GM12878 (cell line): Measurements from ENCODE around the gene IQGAP1. TPM values are rescaled to one million over a fixed set of nuclear protein-coding genes. Genes with fewer than 3 reads are reported as not detected.

ENCODE experiments used
- ATAC-seq: fragments of 200-7000 bp; cut with Tn5 transposase; 3 replicates; pipeline ENCODE4 v1.9.1; 2020; ENCODE audit warnings: mild to moderate bottlenecking, moderate library complexity
- BruUV-seq: library from RNA; stranded (reverse); fragments of 400-500 nt; replicated peaks from 2 replicates; lab custom pipeline; 2021; lab: Mats Ljungman, UMichigan
- CTCF ChIA-PET: fragments of 300-600 bp; sonication (Branson Sonifier 250); formaldehyde crosslinking; extraction: SDS; loops from one replicate; lab custom pipeline; 2021; ENCODE audit warnings: inconsistent platforms; lab: Yijun Ruan, JAX
- POLR2A ChIA-PET: fragments of 350-600 bp; formaldehyde crosslinking; extraction: SDS; loops from one replicate; lab custom pipeline; 2021; ENCODE audit warnings: inconsistent platforms; lab: Charles Lee
- RAD21 ChIA-PET: fragments of 300-600 bp; sonication (Branson Sonifier 250); formaldehyde crosslinking; loops from one replicate; lab custom pipeline; 2023; ENCODE audit warnings: antibody characterized with exemption; ENCODE audit not compliant: unreplicated experiment; lab: Charles Lee
- SMC1A ChIA-PET: fragments of 300-600 bp; sonication (Branson Sonifier 250); formaldehyde crosslinking; loops from one replicate; lab custom pipeline; 2023; ENCODE audit not compliant: unreplicated experiment, uncharacterized antibody; lab: Charles Lee
- DNase-seq: peaks from one replicate; pipeline ENCODE4 v3.0.0-alpha.2; 2011; ENCODE audit warnings: low read depth, low spot score
- FAIRE-seq: peaks from 3 replicates; lab custom pipeline; 2011; peaks lifted over from hg19 to GRCh38; lab: Jason Lieb, UNC
- H2AFZ ChIP-seq: 2 replicates; pipeline ENCODE4 v1.6.0; 2011; ENCODE audit warnings: low read depth, low read length, control low read depth; ENCODE audit not compliant: control insufficient read depth
- H3K27ac ChIP-seq: 2 replicates; pipeline ENCODE4 v1.5.1; 2011; ENCODE audit warnings: control low read depth; ENCODE audit not compliant: control insufficient read depth, insufficient read depth
- H3K27me3 ChIP-seq, 2 experiments: replicated peaks in 1 of 2; 2 replicates each; pipeline versions ENCODE4 v1.6.0 to v1.6.1; 2011; ENCODE audit warnings: low read length in 1 of 2; ENCODE audit not compliant: control insufficient read depth in 2 of 2, insufficient read depth in 2 of 2
- H3K36me3 ChIP-seq, 2 experiments: 2 replicates each; pipeline ENCODE4 v1.5.1; 2011; ENCODE audit warnings: low read length in 1 of 2; ENCODE audit not compliant: control insufficient read depth in 2 of 2, insufficient read depth in 2 of 2
- H3K4me1 ChIP-seq: 2 replicates; pipeline ENCODE4 v1.6.1; 2011; ENCODE audit warnings: mild to moderate bottlenecking, low read length, moderate library complexity, mixed read lengths; ENCODE audit not compliant: control insufficient read depth, insufficient read depth
- H3K4me2 ChIP-seq: 2 replicates; pipeline ENCODE4 v1.6.0; 2011; ENCODE audit warnings: control low read depth; ENCODE audit not compliant: control insufficient read depth, insufficient read depth
- H3K4me3 ChIP-seq: fragments of 200-600 bp; sonication (generic); 2 replicates; pipeline ENCODE4 v1.5.1; 2016
- H3K79me2 ChIP-seq: 2 replicates; pipeline ENCODE4 v1.6.0; 2011; ENCODE audit warnings: low read length; ENCODE audit not compliant: control insufficient read depth, insufficient read depth
- H3K9ac ChIP-seq: 2 replicates; pipeline ENCODE4 v1.8.0; 2011; ENCODE audit warnings: low read length, control low read depth, mixed read lengths; ENCODE audit not compliant: control insufficient read depth, insufficient read depth
- H3K9me3 ChIP-seq: replicated peaks from 3 replicates; pipeline ENCODE4 v1.5.1; 2011; ENCODE audit warnings: mild to moderate bottlenecking, low read length; ENCODE audit not compliant: control insufficient read depth, insufficient read depth
- H4K20me1 ChIP-seq: 2 replicates; pipeline ENCODE4 v1.6.0; 2011; ENCODE audit not compliant: control insufficient read depth, insufficient read depth
- BCL11A ChIP-seq: IDR thresholded peaks from 2 replicates; pipeline ENCODE4 v1.6.1; 2011; ENCODE audit warnings: low read depth, low read length
- CHD2 ChIP-seq: IDR thresholded peaks from 2 replicates; pipeline ENCODE4 v1.6.1; 2011; ENCODE audit warnings: low read depth, low read length, improper control_type of control experiment, borderline replicate concordance
- CUX1 ChIP-seq: IDR thresholded peaks from 2 replicates; pipeline ENCODE4 v1.6.1; 2012; ENCODE audit warnings: improper control_type of control experiment, low read depth, low read length; ENCODE audit not compliant: insufficient replicate concordance
- E2F4 ChIP-seq: IDR thresholded peaks from 2 replicates; pipeline ENCODE4 v1.6.1; 2012; ENCODE audit warnings: low read depth, low read length, improper control_type of control experiment
- EED ChIP-seq: sonication (generic); IDR thresholded peaks from 2 replicates; pipeline ENCODE4 v1.6.1; 2016; ENCODE audit warnings: antibody characterized with exemption, low read depth
- IKZF1 ChIP-seq: fragments of 450-650 bp; conservative IDR thresholded peaks from 2 replicates; pipeline ENCODE4 v1.6.1; 2017; ENCODE audit warnings: antibody characterized with exemption, mild to moderate bottlenecking
- NBN ChIP-seq: fragments of 450-650 bp; IDR thresholded peaks from 2 replicates; pipeline ENCODE4 v1.6.1; 2016
- NFIC ChIP-seq: IDR thresholded peaks from 2 replicates; pipeline ENCODE4 v1.6.1; 2012; ENCODE audit warnings: low read depth, mild to moderate bottlenecking, inconsistent platforms, low read length, moderate library complexity
- SIN3A ChIP-seq: IDR thresholded peaks from 2 replicates; pipeline ENCODE4 v1.6.1; 2012; ENCODE audit warnings: low read depth, low read length, improper control_type of control experiment
- SREBF1 ChIP-seq: IDR thresholded peaks from 2 replicates; pipeline ENCODE4 v1.6.1; 2012; ENCODE audit warnings: mild to moderate bottlenecking, low read length
- SUPT20H ChIP-seq: IDR thresholded peaks from 2 replicates; pipeline ENCODE4 v1.6.1; 2011; ENCODE audit warnings: low read depth, mild to moderate bottlenecking, low read length, moderate library complexity, borderline replicate concordance; ENCODE audit not compliant: control insufficient read depth
- TAF1 ChIP-seq: IDR thresholded peaks from 2 replicates; pipeline ENCODE4 v1.6.1; 2011; ENCODE audit warnings: mild to moderate bottlenecking, low read depth, low read length, borderline replicate concordance
- TCF3 ChIP-seq: IDR thresholded peaks from 2 replicates; pipeline ENCODE4 v1.6.1; 2012; ENCODE audit warnings: low read depth, mild to moderate bottlenecking, low read length, borderline replicate concordance; ENCODE audit not compliant: insufficient read depth
- USF2 ChIP-seq: IDR thresholded peaks from 2 replicates; pipeline ENCODE4 v1.6.1; 2011; ENCODE audit warnings: low read depth, low read length, improper control_type of control experiment, borderline replicate concordance
- WRNIP1 ChIP-seq: IDR thresholded peaks from 2 replicates; pipeline ENCODE4 v1.6.1; 2011; ENCODE audit warnings: low read depth, low read length, improper control_type of control experiment, borderline replicate concordance
- ZNF207 ChIP-seq: fragments of 450-650 bp; IDR thresholded peaks from 2 replicates; pipeline ENCODE4 v1.6.1; 2014; ENCODE audit warnings: antibody characterized with exemption, mild to moderate bottlenecking, borderline replicate concordance
- WGBS: methylation state at CpG from one replicate; pipeline ENCODE4 v1.1.6; 2016; ENCODE audit warnings: low lambda C conversion rate; ENCODE audit not compliant: insufficient replicate concordance, insufficient coverage; ENCODE audit errors: missing lambda C conversion rate; 5-methylcytosine and 5-hydroxymethylcytosine counted together
- in situ Hi-C: fragments of 300-500 bp; cut with MboI; formaldehyde crosslinking; loops from 9 replicates; pipeline ENCODE4 v1.14.3; 2018; ENCODE audit warnings: mixed read lengths
- intact Hi-C: fragments of 100-400 bp; cut with micrococcal nuclease; formaldehyde crosslinking; loops from one replicate; pipeline ENCODE4 v1.14.2; 2022; ENCODE audit not compliant: unreplicated experiment
- polyA plus RNA-seq, 11 experiments: library from polyadenylated mRNA; depleted of rRNA in 4 of 11; unstranded in 6 of 11; stranded (reverse) in 5 of 11; fragments of >200 nt; fragmentation: Nextera tagmentation in 4 of 11; fragmentation: Illumina TruSeq in 1 of 11; extraction: Ambion mirVana in 4 of 11; extraction: Trizol in 1 of 11; gene quantifications; 1 replicate in 1 of 11; 2 replicates in 10 of 11; pipeline versions ENCODE4 v1.2.1 to v1.2.3, GENCODE V29; 2011 to 2016; ENCODE audit warnings: inconsistent platforms in 2 of 11, missing spikeins in 2 of 11, low read depth in 1 of 11
- total RNA-seq, 4 experiments: library from RNA; depleted of rRNA in 3 of 4; stranded (reverse); fragments of >200 nt in 3 of 4; fragmentation: Illumina TruSeq in 1 of 4; extraction: Trizol in 1 of 4; gene quantifications; 2 replicates each; pipeline versions ENCODE4 v1.2.1 to v1.2.3, GENCODE V29; 2013 to 2021

The IQGAP1 gene
- total and polyA plus RNA-seq, 10 of the 15 experiments (the other 5 are each of a cell fraction or from before 2014, with no cell fraction given) = 65.2 to 250 (median 112) TPM

- CTCF ChIA-PET = interaction anchor here (0.5 to 1.5 kb wide), 5 partner anchors 38 to 124 kb away, joined by 3 to 4 read pairs (median 3); no protein-coding TSS in a partner anchor
- in situ Hi-C loops = no loop called here
Observed at GRCh38 chr15:90358124-90359033, 29.7 kb upstream of the IQGAP1 start.

More at GRCh38 chr15:90358124-90359033, 29.7 kb upstream of the IQGAP1 start:
- no peak for DNase-seq
- RAD21 ChIA-PET = no interaction called here
- Histone ChIP-seq H3K79me2 (no peaks in the 10 kb centered on the region), H3K36me3 (no peaks in the 10 kb centered on the region), H3K4me1 (no peaks in the 10 kb centered on the region), H3K4me3 (no peak overlapping the region), H3K27me3 (no peaks in the 10 kb centered on the region), H2AFZ (no peak overlapping the region), H3K4me2 (no peak overlapping the region), H4K20me1 (no peaks in the 10 kb centered on the region), H3K9ac (no peak overlapping the region), H3K9me3 (no peaks in the 10 kb centered on the region), H3K27ac (no peak overlapping the region)
- intact Hi-C loops = no loop called here
- no peak for ATAC-seq
- BruUV-seq = no TSS peak
- POLR2A ChIA-PET = interaction anchor here (0.6 to 0.7 kb wide), 3 partner anchors 30 to 524 kb away, joined by 3 to 5 read pairs (median 4); no protein-coding TSS in a partner anchor
- TF ChIP-seq NBN = no peak
- TF ChIP-seq WRNIP1 = no peak
- no peak for TF ChIP-seq SIN3A
- TF ChIP-seq TAF1 = no peak
- TF ChIP-seq BCL11A = no peak
- no peak for TF ChIP-seq EED
- TF ChIP-seq ZNF207 = no peak
- TF ChIP-seq TCF3 = no peak
- no peak for TF ChIP-seq SUPT20H
- no peak for TF ChIP-seq CUX1
- TF ChIP-seq SREBF1 = no peak
- TF ChIP-seq USF2 = no peak
- no peak for TF ChIP-seq NFIC
- no peak for TF ChIP-seq IKZF1
- TF ChIP-seq E2F4 = no peak
- no peak for TF ChIP-seq CHD2
- WGBS = 83% methylated on average over 8 of the region's 8 CpGs
- SMC1A ChIA-PET = interaction anchor here (0.7 to 1.0 kb wide), 2 partner anchors 102 to 124 kb away, joined by 3 to 4 read pairs; no protein-coding TSS in a partner anchor
- FAIRE-seq = no peak
